Peyer's patch (tissue), 4 donors: ENCODE results near the gene SYNE1.

Experiments used
- CTCF ChIP-seq, 6 experiments: fragments of 450-650 bp in 4 of 6; fragments of 200-600 bp in 2 of 6; sonication (generic) in 1 of 6; IDR thresholded peaks; one replicate each; pipeline ENCODE4 v1.5.1; 2017 to 2019; ENCODE audit warnings: antibody characterized with exemption in 6 of 6, mild to moderate bottlenecking in 3 of 6, moderate library complexity in 1 of 6
- POLR2A ChIP-seq, 2 donors: fragments of 450-650 bp; IDR thresholded peaks; one replicate each; pipeline ENCODE4 v1.5.1; 2017; ENCODE audit warnings: antibody characterized with exemption in 2 of 2, mild to moderate bottlenecking in 2 of 2, moderate library complexity in 2 of 2

DNA sequence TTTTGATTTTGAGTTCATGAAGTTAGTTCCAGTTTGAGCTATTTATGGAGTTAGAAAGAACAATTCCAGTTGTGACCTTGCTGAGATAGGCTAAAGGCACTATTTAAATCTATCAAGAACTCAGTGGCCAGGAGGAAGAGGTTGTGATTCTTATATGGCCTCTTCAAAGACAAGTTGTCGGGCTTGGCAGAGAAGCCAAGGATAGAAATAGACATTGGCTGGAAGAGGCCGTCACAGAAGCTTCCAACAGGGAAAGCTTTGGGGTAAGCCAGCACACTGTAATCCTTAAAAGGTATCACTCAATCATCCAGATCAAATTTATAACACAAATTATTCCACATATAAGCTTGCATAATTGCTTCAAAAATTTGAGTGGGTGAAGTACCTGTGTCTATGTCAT, 286.1 kb downstream of the SYNE1 start:
- no peak for TF ChIP-seq CTCF (IDR thresholded peaks at IDR 0.05)
- TF ChIP-seq POLR2A (IDR thresholded peaks at IDR 0.05) = no peak
